ENCODE data around the gene TENM3. TPM values are rescaled to one million over a fixed set of nuclear protein-coding genes. Genes with fewer than 3 reads are reported as not detected.
A peak's percentile ranks its signal among the peaks of the same experiment; 100 is the strongest.

TENM3 gene
- total and polyA plus RNA-seq, 2 of the 8 experiments (the other 6 are each of a cell fraction or from before 2014, with no cell fraction given), result 36.9 to 69.3 TPM

- WGBS, 2 experiments (ENCODE audit: extremely low coverage in 1 of 2, insufficient coverage in 1 of 2, insufficient read length in 1 of 2, insufficient replicate concordance in 2 of 2, low coverage in 1 of 2, low lambda C conversion rate in 2 of 2, missing lambda C conversion rate in 1 of 2), result 85% methylated on average over 8 of the region's 8 CpGs; no CpG with 5 or more reads in 1 of the 2 experiments
- POLR2A ChIA-PET (ENCODE audit: partially characterized antibody), result no interaction called here
- Histone ChIP-seq H3K14ac (ENCODE audit: insufficient read length) (no peak overlapping the region), H3K9ac (replicated peaks in 1 of 4; ENCODE audit: extremely low read depth in 1 of 4, low read depth in 3 of 4, low read length in 3 of 4) (no peak overlapping the region), H2BK120ac (replicated peaks; ENCODE audit: low read depth, low read length) (no peak overlapping the region), H4K8ac (ENCODE audit: extremely low read depth, insufficient read depth, low read length) (no peak overlapping the region), H2BK5ac (ENCODE audit: low read depth, low read length) (no peak overlapping the region), H4K91ac (replicated peaks; ENCODE audit: insufficient read length, low read length) (no peak overlapping the region), H2BK15ac (ENCODE audit: low read length) (0 out of 2 replicates have a peak overlapping the region, but pooled peaks have one; percentile 12), H3K36me3 (ENCODE audit: control insufficient read depth in 2 of 4, insufficient read depth in 4 of 4, low read length in 3 of 4) (no peaks in the 10 kb centered on the region), H2AK5ac (ENCODE audit: low read depth, low read length) (no peak overlapping the region), H4K5ac (ENCODE audit: insufficient read length, low read depth, low read length) (no peak overlapping the region), H3K23me2 (ENCODE audit: low read depth, low read length) (no peaks in the 10 kb centered on the region), H3K56ac (replicated peaks; ENCODE audit: insufficient read length, low read depth, low read length) (no peak overlapping the region), H3K27me3 (replicated peaks in 1 of 4; ENCODE audit: control insufficient read depth in 3 of 4, extremely low read depth in 1 of 4, insufficient read depth in 3 of 4, low read length in 3 of 4) (no peaks in the 10 kb centered on the region), H2AFZ (ENCODE audit: low read length) (no peak overlapping the region), H3K79me1 (ENCODE audit: low read depth, low read length) (no peaks in the 10 kb centered on the region), H2BK20ac (ENCODE audit: low read length) (no peak overlapping the region), H3K9me3 (ENCODE audit: insufficient read depth in 2 of 2, low read depth in 1 of 2, low read length in 1 of 2) (no peaks in the 10 kb centered on the region), H2BK12ac (ENCODE audit: low read depth, low read length) (no peak overlapping the region), H3K4ac (replicated peaks; ENCODE audit: insufficient read length, low read depth, low read length) (no peak overlapping the region), H3K4me3 (ENCODE audit: extremely low read depth in 1 of 4, insufficient read depth in 2 of 4, low read depth in 3 of 4, low read length in 4 of 4) (no peak overlapping the region), H3K27ac (ENCODE audit: low read depth, low read length) (no peak overlapping the region), H3K18ac (ENCODE audit: extremely low read depth, low read length) (no peak overlapping the region), H4K20me1 (replicated peaks in 1 of 2; ENCODE audit: control insufficient read depth in 1 of 2, insufficient read depth in 2 of 2, low read length in 2 of 2) (no peaks in the 10 kb centered on the region), H3K4me1 (replicated peaks in 1 of 4; ENCODE audit: control insufficient read depth in 3 of 4, insufficient read depth in 4 of 4, low read length in 3 of 4) (peaks cover 0 to 8% (median 2%) of the 10 kb centered on the region in 4 experiments; a peak in 4 of 7 replicates), H3K23ac (ENCODE audit: insufficient read length) (no peak overlapping the region), H3K79me2 (ENCODE audit: control insufficient read depth in 1 of 2, insufficient read depth in 2 of 2, low read length in 2 of 2) (no peaks in the 10 kb centered on the region), H3K4me2 (ENCODE audit: insufficient read depth in 1 of 2, low read depth in 2 of 2, low read length in 2 of 2) (no peak overlapping the region)
- FAIRE-seq (no peak), DNase-seq (ENCODE audit: low read depth in 1 of 2, low spot score in 2 of 2) (no peak)
- TF ChIP-seq KDM4A (IDR thresholded peaks at IDR 0.05; ENCODE audit: low read depth, low read length, severe bottlenecking) (no peak), RXRA (IDR thresholded peaks at IDR 0.05; ENCODE audit: insufficient read depth, low read depth, low read length) (no peak), POLR2AphosphoS5 (IDR thresholded peaks at IDR 0.05; ENCODE audit: low read depth, low read length) (no peak), TBP (IDR thresholded peaks at IDR 0.05; ENCODE audit: low read depth, low read length) (no peak), HDAC6 (IDR thresholded peaks at IDR 0.05; ENCODE audit: low read depth, low read length) (no peak), JUN (IDR thresholded peaks at IDR 0.05; ENCODE audit: low read depth, low read length) (no peak), CEBPB (IDR thresholded peaks at IDR 0.05; ENCODE audit: low read depth, low read length) (no peak)
- CTCF ChIA-PET (ENCODE audit: partially characterized antibody), result interaction anchor here (0.6 to 1.5 kb wide), 2 partner anchors 87 to 214 kb away, joined by 3 to 4 read pairs; no protein-coding TSS in a partner anchor
Observed at GRCh38 chr4:182825003-182825402, 581.8 kb downstream of the TENM3 start.
